ENCODE measurements around the gene SMCO4.
"Not testable (repeated sequence)": the region's sequence is repeated elsewhere in the genome, so short reads cannot be mapped to it uniquely, and the experiment has no call there.

The SMCO4 gene

GRCh38 chr11:93478841-93479240 is 64.3 kb downstream of the SMCO4 start:
- DNase-seq (ENCODE audit: low read depth in 1 of 2, low spot score in 1 of 2) = no peak

GRCh38 chr11:93477684-93478234 is 65.4 kb downstream of the SMCO4 start:
- no peak for DNase-seq (ENCODE audit: low read depth in 1 of 2, low spot score in 1 of 2)

- no peak for DNase-seq (ENCODE audit: low read depth in 1 of 2, low spot score in 1 of 2)
These were observed 66.4 kb downstream of the SMCO4 start for GRCh38 chr11:93476796-93477195.

GRCh38 chr11:93474123-93474522 is 69.1 kb downstream of the SMCO4 start:
- DNase-seq (ENCODE audit: low read depth in 1 of 2, low spot score in 1 of 2) = no peak

- DNase-seq (ENCODE audit: low read depth in 1 of 2, low spot score in 1 of 2) = no peak
These were observed 74.9 kb downstream of the SMCO4 start for GRCh38 chr11:93468290-93468689.

GRCh38 chr11:93467054-93467453 is 76.1 kb downstream of the SMCO4 start:
- DNase-seq (ENCODE audit: low read depth in 1 of 2, low spot score in 1 of 2) = no peak

GRCh38 chr11:93464927-93465540 is 78.2 kb downstream of the SMCO4 start:
- DNase-seq (ENCODE audit: low read depth in 1 of 2, low spot score in 1 of 2) = no peak

- DNase-seq (ENCODE audit: low read depth in 1 of 2, low spot score in 1 of 2) = not testable (repeated sequence)
These were observed 79.5 kb downstream of the SMCO4 start for GRCh38 chr11:93463666-93464065.

- DNase-seq (ENCODE audit: low read depth in 1 of 2, low spot score in 1 of 2) = no peak
These were observed 84.9 kb downstream of the SMCO4 start for GRCh38 chr11:93458286-93458685.

GRCh38 chr11:93444617-93445073 is 98.5 kb downstream of the SMCO4 start:
- no peak for DNase-seq (ENCODE audit: low read depth in 1 of 2, low spot score in 1 of 2)

GRCh38 chr11:93443232-93443631 is 100.0 kb downstream of the SMCO4 start:
- DNase-seq (ENCODE audit: low read depth in 1 of 2, low spot score in 1 of 2) = not testable (repeated sequence)

- DNase-seq (ENCODE audit: low read depth in 1 of 2, low spot score in 1 of 2) = no peak
These were observed 110.9 kb downstream of the SMCO4 start for GRCh38 chr11:93432247-93432646.

Measured in activated CD4-positive, alpha-beta T cell treated with anti-CD3 and anti-CD28 coated beads, Interleukin-2, amount 50 U/mL, for 24 hours (primary cell).